Measurements from ENCODE around the gene LCE4A.
"Not testable (repeated sequence)": the region's sequence is repeated elsewhere in the genome, so short reads cannot be mapped to it uniquely, and the experiment has no call there.

LCE4A gene, protein sequence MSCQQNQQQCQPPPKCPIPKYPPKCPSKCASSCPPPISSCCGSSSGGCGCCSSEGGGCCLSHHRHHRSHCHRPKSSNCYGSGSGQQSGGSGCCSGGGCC

DNA sequence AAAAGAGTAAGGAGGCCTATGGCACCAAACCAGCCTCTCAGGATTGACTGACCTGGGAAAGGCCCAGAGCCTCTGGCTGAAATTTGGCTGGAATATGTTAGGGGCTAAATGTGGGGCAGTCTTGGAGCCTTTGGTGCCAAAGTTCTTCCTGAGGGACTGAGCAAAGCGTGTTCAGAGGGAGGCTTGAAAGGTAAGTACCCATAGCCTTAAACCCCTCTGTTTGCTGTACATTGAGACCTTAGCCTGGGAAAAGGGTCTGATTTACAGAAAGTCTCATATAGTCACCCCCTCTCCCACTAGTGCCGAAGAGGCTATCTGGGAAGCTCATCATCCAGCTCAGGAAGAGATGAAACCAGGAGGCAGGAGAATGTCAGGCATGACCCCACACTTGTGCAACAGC is at the start of gene LCE4A:
TSS of gene LCE4A (plus strand) at position 301 of the 400 bp plus-strand sequence. CDS start 916 bp downstream, outside the sequence.
- no peak for DNase-seq (ENCODE audit: low read depth in 2 of 3, low spot score in 1 of 3)

DNA sequence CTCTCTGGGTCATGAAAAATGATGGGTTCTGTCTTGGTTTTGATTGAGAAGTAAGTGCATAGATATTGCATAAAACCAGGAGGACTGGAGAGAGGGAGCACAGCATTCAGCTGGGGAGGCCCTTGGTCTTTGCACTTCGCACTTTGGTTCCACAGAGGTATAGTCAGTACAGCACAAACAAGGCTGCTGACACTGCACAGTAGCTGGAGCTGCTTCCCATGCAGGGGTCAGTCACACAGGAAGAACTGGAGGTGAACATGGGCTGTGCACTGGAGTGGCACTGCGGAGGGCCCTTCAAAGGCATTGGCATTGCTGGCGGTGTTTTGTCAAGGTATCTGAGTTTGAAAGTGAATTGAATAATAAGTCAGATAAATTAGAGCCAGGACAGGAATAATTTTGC is 49.3 kb upstream of the LCE4A start:
- DNase-seq (ENCODE audit: low read depth in 2 of 3, low spot score in 1 of 3): no peak

DNA sequence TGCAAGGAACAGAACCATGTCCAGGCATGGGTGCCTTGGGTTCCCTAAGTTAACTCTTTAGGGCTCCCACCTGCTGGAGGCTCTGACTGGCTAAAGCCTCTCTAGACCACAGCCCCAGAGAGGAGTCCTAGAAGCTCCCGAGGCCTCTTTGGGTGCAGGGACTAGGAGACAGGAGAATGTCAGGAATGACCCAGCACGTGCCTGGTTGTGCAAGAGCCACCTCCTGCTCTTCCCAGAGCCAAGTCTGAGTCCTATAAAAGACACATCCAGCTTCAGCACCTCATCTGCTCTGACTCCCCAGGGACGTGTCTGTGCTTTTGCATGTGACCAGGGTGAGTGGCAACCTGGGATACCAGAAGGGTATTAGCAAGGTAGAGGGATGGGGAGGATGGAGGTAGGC is 44.9 kb upstream of the LCE4A start, which contains the start of gene LCE2D:
TSS of gene LCE2D (plus strand) at position 283 of the 400 bp plus-strand sequence. CDS start 726 bp downstream, outside the sequence.
- DNase-seq (ENCODE audit: low read depth in 2 of 3, low spot score in 1 of 3): no peak

DNA sequence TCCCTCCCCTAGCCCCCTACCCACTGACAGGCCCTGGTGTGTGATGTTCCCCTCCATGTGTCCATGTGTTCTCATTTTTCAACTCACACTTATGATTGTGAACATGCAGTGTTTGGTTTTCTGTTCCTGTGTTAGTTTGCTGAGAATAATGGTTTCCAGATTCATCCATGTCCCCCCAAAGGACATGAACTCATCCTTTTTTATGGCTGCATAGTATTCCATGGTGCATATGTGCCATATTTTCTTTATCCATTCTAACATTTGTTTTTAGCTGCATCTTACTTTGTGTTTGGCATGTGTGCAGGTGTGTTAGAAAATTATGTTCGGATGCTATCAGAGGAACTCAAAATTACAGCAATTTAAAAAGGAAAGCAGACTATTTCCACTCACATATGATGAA is 41.8 kb upstream of the LCE4A start:
- not testable (repeated sequence) for DNase-seq (ENCODE audit: low read depth in 2 of 3, low spot score in 1 of 3)

DNA sequence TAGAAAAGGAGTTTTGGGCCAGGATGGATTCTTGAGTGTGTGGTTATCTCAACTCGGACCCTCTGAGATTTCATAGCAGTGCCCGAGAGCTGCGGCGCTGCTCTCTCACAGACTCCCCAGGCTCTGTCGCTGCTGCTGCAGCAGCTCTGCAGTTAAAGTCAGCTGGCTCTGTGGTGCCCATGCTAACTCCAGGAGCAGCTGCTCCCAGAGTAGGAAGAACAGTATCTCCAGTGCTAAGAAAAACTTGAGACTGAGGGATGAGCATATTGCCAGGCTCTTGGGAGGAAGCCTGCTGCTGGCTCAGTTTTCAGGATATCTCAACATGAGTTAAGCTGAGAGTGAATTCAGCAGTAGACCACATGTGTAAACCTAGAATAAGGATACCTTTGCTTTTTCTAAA is 40.3 kb upstream of the LCE4A start:
- DNase-seq (ENCODE audit: low read depth in 2 of 3, low spot score in 1 of 3): no peak

DNA sequence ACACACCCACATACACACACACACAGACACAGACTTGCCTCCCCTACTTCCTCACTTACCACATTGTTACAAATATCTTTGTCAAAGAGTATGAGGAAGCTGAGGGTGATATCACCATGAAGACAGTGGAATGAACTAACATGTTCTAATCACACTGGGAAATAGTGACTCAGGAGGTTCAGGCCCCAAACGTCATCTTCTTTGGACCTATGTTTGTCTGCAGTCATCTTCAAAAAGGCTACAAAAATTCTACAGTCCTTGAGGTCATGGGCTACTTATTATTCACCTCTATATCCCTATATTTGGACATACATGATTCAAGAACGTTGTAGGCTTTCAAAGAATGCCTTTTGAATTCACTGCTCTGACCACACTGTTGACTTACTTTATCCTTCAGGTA is 34.9 kb upstream of the LCE4A start:
- DNase-seq (ENCODE audit: low read depth in 2 of 3, low spot score in 1 of 3): no peak

DNA sequence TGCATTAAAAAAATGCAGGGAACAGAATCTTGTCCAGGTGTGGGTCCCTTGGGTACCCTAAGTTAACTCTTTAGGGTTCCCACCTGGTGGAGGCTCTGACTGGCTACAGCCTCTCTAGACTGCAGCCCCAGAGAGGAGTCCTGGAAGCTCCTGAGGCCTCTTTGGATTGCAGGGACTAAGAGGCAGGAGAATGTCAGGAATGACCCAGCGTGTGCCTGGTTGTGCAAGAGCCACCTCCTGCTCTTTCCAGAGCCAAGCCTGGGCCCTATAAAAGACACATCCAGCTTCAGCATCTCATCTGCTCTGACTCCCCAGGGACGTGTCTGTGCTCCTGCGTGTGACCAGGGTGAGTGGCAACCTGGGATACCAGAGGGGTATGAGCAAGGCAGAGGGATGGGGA is 33.0 kb upstream of the LCE4A start, which contains the start of gene LCE2C:
TSS of gene LCE2C (plus strand) at position 297 of the 400 bp plus-strand sequence. CDS start 737 bp downstream, outside the sequence.
- DNase-seq (ENCODE audit: low read depth in 2 of 3, low spot score in 1 of 3): not testable (repeated sequence)

DNA sequence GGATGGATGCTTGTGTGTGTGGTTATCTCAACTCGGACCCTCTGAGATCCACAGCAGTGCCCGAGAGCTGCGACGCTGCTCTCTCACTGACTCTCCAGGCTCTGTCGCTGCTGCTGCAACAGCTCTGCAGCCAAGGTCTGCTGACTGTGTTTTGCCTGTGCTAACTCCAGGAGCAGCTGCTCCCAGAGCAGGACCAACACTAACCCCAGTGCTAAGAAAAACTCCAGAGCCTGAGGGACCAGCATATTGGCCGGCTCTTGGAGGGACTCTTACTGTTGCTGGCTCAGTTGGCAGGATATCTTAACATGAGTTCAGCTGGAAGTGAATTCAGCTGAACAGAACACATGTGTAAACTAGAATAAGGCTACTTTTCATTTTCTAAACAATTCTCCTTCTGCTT is 28.5 kb upstream of the LCE4A start:
- DNase-seq (ENCODE audit: low read depth in 2 of 3, low spot score in 1 of 3): no peak

DNA sequence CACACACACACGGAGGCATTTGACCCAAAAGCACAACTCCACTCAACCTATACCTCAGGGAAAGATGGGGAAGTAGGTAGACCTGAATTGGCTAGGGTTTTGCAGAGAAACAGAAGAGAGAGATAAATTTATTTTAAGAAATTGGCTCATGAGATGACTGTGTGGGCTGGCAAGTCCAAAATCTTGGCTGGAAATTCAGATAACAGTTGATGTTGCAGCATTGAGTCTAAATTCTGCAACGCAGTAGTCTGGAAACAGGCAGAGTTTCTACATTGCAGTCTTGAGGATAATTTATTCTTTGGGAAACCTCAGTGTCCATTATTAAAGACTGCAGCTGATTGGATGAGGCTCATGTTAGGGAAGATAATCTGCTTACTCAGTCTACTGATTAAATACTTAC is 26.3 kb upstream of the LCE4A start:
- DNase-seq (ENCODE audit: low read depth in 2 of 3, low spot score in 1 of 3): no peak

DNA sequence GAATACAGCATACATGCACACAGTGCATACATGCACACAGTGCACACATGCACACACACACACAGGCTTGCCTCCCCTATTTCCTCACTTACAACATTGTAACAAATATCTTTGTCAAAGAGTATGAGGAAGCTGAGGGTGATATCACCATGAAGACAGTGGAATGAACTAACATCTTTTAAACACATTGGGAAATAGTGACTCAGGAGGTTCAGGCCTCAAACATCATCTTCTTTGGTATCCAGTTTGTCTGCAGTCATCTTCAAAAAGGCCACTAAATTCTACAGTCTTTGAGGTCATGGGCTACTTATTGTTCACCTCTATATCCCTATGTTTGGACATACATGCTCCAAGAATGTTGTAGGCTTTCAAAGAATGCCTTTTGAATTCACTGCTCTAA is 24.1 kb upstream of the LCE4A start:
- no peak for DNase-seq (ENCODE audit: low read depth in 2 of 3, low spot score in 1 of 3)

DNA sequence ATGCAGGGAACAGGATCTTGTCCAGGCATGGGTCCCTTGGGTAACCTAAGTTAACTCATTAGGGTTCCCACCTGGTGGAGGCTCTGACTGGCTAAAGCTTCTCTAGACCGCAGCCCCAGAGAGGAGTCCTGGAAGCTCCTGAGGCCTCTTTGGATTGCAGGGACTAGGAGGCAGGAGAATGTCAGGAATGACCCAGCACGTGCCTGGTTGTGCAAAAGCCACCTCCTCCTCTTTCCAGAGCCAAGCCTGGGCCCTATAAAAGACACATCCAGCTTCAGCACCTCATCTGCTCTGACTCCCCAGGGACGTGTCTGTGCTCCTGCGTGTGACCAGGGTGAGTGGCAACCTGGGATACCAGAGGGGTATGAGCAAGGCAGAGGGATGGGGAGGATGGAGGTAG is 22.1 kb upstream of the LCE4A start, which contains the start of gene LCE2B:
TSS of gene LCE2B (plus strand) at position 301 of the 400 bp plus-strand sequence. CDS start 721 bp downstream, outside the sequence.
- DNase-seq (ENCODE audit: low read depth in 2 of 3, low spot score in 1 of 3): not testable (repeated sequence)

DNA sequence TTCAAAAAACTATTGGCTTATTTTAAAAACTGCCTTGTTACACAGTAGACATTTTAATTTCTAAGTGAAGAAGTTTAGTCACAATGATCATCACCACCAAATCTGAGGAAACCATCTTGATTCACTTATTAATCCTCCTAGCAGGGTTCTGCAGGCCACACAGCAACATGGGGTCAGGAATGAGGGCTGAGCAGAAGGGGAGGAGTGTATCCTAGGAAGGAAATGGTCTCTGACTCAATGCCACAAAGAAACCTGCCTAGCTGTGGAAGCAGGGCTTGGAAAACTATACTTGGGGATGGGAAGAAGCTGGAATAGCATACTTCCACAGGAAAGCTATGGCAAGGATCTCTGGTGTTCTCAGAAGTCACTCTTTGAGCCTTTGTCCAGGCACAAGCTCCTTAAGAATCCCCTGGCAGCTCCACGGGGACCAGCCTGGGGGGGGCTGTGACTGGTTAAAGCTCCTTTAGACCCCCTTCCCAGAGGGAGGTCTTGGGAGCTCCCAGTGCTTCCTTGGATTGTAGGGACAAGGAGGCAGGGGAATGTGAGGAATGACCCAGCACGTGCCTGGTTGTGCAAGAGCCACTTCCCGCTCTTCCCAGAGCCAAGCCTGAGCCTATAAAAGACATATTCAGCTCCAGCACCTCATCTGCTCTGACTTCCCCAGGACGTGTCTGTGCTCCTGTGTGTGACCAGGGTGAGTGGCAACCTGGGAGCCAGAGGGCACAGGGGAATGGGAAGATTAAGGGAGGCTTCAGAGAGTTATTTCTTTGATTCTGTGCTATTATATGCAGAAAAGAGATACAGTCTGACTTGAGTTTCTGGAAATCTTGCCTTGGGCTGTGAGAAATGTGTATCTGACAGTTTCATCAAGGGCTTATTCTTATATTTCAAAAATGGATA is 10.0 kb upstream of the LCE4A start, which contains the start of gene LCE2A:
TSS of gene LCE2A (plus strand) at position 645 of the 900 bp plus-strand sequence. CDS start 557 bp downstream, outside the sequence.
- no peak for DNase-seq (ENCODE audit: low read depth in 2 of 3, low spot score in 1 of 3)

DNA sequence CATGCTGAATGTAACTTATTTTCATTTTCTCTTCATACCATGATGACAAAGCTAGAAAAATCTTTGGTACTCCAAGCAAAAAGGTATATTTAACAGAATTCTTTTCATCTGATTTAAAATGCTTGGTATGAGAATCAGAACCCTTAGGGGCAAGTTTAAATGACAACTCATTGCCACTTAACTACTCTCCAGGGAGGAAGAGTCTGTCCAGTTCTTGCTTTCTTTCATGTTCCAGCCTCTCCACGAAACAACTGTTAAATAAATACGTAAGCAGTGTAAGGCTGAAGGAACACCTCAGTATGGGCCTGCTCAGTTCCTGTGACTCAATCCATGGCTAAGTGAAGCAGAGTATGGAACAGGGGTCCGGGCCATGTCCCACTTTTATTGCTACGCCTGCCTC is 8.2 kb upstream of the LCE4A start:
- DNase-seq (ENCODE audit: low read depth in 2 of 3, low spot score in 1 of 3): no peak

DNA sequence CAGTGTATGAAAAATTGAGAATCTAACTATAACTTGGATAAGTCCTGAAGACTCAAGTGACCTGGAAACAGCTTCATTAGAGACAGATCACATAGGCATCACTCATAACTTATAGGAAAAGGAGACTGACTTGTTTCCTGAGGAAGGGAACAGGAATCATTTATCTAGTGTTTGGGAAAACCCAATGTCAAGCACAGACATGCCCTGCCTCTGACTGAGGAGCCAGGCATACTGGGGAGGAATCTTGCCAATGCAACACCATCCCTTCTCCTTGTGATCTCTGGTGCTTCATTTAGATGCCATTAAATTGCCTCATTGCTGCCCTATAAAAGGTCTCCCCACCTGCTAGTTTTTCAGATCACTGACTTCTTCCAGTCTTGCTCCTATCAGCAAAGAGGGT is 10.3 kb downstream of the LCE4A start:
- no peak for DNase-seq (ENCODE audit: low read depth in 2 of 3, low spot score in 1 of 3)

DNA sequence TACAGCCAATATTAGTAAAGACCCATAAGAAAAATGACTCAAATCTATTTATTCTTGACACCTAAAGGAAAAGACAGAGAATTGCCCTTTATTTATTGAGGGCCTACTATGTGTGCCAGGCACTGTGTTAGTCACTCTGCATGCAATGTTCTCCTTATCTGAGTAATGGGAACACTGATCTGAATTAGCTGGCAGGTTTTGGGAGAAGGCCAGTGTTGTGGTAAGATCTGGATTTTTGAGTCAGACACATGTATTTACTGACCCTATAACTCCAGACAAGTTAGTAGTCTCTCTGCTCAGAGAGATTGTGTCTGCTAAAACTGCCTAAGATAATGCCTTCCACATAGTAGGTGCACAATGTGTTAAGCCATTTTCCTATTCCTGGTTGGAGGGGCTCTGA is 17.3 kb downstream of the LCE4A start:
- DNase-seq (ENCODE audit: low read depth in 2 of 3, low spot score in 1 of 3): no peak

DNA sequence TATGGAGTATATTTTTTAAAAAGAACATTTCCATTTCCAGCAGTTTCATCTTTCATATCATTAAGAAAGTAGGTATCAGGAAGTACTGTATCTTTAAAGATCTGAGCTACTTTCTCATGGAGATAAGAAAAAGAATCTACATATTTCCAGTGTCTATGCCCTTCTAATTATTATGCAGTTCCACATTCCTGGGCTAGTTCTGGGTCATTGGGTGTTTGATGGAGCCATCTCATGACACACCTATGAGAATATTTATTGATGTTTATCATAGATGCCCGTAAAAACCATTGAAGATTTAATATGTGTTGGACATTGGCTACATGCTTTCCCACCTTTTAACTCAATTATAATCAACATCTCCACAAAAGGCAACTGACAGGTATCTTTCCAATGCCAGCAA is 21.0 kb downstream of the LCE4A start:
- no peak for DNase-seq (ENCODE audit: low read depth in 2 of 3, low spot score in 1 of 3)

DNA sequence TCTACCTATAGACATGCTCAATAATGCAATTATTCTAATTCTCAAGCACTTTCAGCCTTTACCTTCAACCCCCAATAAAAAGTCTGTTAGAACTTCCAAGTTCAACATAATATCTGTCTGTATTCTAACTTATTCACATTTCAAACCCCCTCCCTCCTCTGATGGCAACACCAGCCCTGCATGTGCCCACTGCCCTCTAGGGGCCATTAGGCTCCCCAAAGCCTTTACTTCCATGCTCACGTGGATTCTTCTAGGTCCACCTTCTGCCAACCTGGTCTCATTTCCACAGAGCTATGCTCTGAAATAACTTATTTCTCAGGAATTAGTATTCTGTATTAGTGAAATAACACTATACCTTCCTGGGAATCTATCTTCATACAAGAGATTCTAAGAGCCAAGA is 27.7 kb downstream of the LCE4A start:
- DNase-seq (ENCODE audit: low read depth in 2 of 3, low spot score in 1 of 3): no peak

DNA sequence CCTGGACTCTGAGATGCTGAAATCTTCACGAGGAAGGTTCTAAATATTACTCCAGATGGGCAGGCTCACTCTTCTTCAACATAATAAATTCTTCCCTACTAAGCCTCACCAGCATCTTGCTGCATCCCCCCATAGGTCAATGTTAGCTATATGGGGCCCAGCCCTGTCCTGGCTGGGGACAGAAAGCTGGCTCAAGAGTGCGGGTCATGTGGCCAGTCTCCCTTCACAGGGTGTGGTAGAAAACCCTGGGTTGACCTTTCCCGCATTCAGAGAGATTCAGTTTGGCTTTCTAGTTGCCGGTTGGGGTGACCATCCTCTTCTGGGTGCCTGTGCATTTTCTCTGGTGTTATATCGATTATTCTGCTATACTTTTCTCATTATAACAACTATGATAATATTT is 30.0 kb downstream of the LCE4A start:
- no peak for DNase-seq (ENCODE audit: low read depth in 2 of 3, low spot score in 1 of 3)

DNA sequence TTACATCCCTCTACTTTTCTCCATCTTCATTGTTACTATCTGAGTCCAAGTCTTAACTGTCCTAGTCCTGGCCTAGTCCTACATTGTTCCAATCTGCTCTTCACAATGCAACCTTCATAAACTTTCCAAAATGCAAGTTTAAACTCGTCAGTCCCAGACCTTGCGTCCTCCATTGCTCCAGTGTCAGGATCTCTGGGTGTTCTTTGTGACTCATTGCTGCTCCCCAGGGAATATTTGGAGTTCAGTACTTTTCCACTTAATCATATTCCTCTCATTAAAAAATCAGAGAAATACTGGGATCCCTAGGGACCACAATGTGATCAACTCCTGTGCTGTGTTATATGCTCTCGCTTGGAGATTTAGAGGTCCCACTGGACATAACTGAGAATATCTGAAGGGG is 31.9 kb downstream of the LCE4A start:
- no peak for DNase-seq (ENCODE audit: low read depth in 2 of 3, low spot score in 1 of 3)

DNA sequence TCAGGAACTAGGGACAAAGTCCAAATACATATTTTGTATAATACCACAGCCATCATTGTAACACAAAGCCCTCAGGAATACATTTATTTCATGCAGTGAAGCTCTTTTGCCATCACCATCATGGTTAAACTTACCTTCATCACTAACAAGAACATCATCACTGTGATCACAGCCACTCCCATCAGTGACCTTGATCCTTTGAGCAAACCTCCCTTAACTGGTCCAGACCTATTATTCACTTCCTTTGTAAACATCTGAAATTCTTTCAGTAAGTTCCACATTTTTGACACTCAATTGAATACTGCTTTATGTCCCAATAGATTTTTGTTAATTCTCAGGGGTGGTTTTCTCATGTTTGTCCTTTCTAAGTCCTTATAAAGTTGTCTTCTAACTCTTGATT is 33.7 kb downstream of the LCE4A start:
- no peak for DNase-seq (ENCODE audit: low read depth in 2 of 3, low spot score in 1 of 3)

DNA sequence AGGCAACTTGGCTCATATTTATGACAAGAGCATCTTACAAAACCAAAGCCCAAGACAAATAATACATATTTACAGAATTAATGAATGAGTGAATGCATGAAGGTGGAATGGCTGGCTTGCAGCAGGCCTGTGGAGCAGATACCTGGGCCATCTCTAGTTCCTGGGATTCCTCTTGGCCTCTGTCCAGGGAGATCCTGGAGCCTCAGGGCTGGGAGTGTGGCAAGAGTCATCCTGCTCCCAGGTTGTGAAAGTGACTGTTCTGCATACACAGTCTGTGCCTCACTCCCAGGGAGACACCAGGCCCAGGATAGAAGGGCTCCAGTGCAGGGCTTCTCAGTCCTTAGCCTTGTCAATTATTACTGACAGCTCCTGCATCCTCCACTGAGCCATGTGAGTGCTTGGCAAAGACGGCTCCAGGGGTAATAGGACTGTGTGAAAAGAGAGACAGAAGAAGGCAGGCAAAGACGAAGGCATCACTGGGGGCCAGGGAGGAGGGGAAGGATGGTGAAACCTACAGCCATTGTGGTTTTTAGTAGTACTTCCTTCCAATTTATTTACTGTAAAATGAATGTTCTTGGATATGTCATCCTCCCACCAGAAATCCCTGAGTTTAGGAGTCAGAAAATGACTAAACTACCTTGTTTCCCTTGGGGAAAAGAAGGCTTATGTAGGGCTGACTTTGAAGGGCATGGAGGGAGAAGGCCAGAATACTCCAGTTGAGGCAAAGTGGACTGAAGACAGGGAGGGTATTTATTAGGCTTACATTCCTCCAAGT is 35.6 kb downstream of the LCE4A start:
- no peak for DNase-seq (ENCODE audit: low read depth in 2 of 3, low spot score in 1 of 3)

All from stimulated activated CD4-positive, alpha-beta T cell treated with anti-CD3 and anti-CD28 coated beads, Interleukin-12 subunit alpha, Interleukin-12 subunit beta, amount 100 ng/mL, for 48 hours (primary cell).